Measurements from ENCODE around the gene CIITA. TPM values are rescaled to one million over a fixed set of nuclear protein-coding genes. Genes with fewer than 3 reads are reported as not detected.

CIITA gene
- total RNA-seq, 1 experiment from 2014 or later = not detected

- no peak overlapping the region for H2BK120ac ChIP-seq (ENCODE audit: low read depth, low read length, poor library complexity, severe bottlenecking)
- no peak overlapping the region for H2AK5ac ChIP-seq (ENCODE audit: insufficient read length, low read length)
- no peaks in the 10 kb centered on the region for H3K4me1 ChIP-seq (ENCODE audit: insufficient read depth, low read length)
- no peak overlapping the region for H4K8ac ChIP-seq (replicated peaks; ENCODE audit: insufficient read length, low read depth, low read length)
- H3K4ac ChIP-seq (ENCODE audit: low read depth, low read length) = no peak overlapping the region
- TF ChIP-seq, protein P1, sequence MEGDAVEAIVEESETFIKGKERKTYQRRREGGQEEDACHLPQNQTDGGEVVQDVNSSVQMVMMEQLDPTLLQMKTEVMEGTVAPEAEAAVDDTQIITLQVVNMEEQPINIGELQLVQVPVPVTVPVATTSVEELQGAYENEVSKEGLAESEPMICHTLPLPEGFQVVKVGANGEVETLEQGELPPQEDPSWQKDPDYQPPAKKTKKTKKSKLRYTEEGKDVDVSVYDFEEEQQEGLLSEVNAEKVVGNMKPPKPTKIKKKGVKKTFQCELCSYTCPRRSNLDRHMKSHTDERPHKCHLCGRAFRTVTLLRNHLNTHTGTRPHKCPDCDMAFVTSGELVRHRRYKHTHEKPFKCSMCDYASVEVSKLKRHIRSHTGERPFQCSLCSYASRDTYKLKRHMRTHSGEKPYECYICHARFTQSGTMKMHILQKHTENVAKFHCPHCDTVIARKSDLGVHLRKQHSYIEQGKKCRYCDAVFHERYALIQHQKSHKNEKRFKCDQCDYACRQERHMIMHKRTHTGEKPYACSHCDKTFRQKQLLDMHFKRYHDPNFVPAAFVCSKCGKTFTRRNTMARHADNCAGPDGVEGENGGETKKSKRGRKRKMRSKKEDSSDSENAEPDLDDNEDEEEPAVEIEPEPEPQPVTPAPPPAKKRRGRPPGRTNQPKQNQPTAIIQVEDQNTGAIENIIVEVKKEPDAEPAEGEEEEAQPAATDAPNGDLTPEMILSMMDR (conservative IDR thresholded peaks at IDR 0.05) = no peak
- Mint-ChIP-seq H3K9me3 (no peaks in the 10 kb centered on the region), H3K27me3 (ENCODE audit: low read depth) (no peaks in the 10 kb centered on the region), H3K36me3 (ENCODE audit: insufficient read depth in 1 of 3, low read depth in 3 of 3) (peaks cover 0 to 10% (median 9%) of the 10 kb centered on the region in 3 experiments; a peak in 4 of 7 replicates), H3K4me3 (no peak overlapping the region), H3K27ac (no peak overlapping the region; a peak in 1 of 7 replicates), H3K4me1 (peaks cover 5% of the 10 kb centered on the region in 2 experiments)
- H3K9me3 ChIP-seq (ENCODE audit: control insufficient read depth, low read depth, low read length) = no peaks in the 10 kb centered on the region
- no peak overlapping the region for H2BK15ac ChIP-seq (ENCODE audit: low read depth, low read length)
- WGBS (ENCODE audit: extremely low coverage, insufficient read length, low lambda C conversion rate) = no CpG with 5 or more reads among the region's 6 CpGs
- H2BK20ac ChIP-seq (ENCODE audit: low read depth, low read length, poor library complexity, severe bottlenecking) = no peak overlapping the region
- H3K79me2 ChIP-seq (ENCODE audit: insufficient read depth, low read length) = no peaks in the 10 kb centered on the region
- no peak overlapping the region for H3T11ph ChIP-seq (ENCODE audit: low read length)
- H3K27ac ChIP-seq (ENCODE audit: insufficient read length, low read depth, low read length) = no peak overlapping the region
- no peak for DNase-seq
- no peak overlapping the region for H3K4me2 ChIP-seq (ENCODE audit: insufficient read depth, insufficient read length, low read length)
- no peak overlapping the region for H2AFZ ChIP-seq (ENCODE audit: low read length)
- H4K20me1 ChIP-seq (ENCODE audit: control insufficient read depth, insufficient read depth, insufficient read length) = no peaks in the 10 kb centered on the region
- H3K14ac ChIP-seq (ENCODE audit: insufficient read depth, low read length) = no peak overlapping the region
- no peaks in the 10 kb centered on the region for H3K23me2 ChIP-seq (ENCODE audit: insufficient read length, low read depth, low read length, poor library complexity, severe bottlenecking)
- no peak overlapping the region for H4K5ac ChIP-seq (ENCODE audit: insufficient read length, low read depth, low read length)
- H3K27me3 ChIP-seq (ENCODE audit: insufficient read depth, low read length) = no peaks in the 10 kb centered on the region
- no peak overlapping the region for H2BK5ac ChIP-seq (ENCODE audit: insufficient read length, low read length)
- no peaks in the 10 kb centered on the region for H3K79me1 ChIP-seq (ENCODE audit: insufficient read depth, low read depth, low read length, poor library complexity, severe bottlenecking)
- H3K9ac ChIP-seq (ENCODE audit: extremely low read depth, insufficient read length, low read length) = no peak overlapping the region
- H4K91ac ChIP-seq (ENCODE audit: insufficient read length, low read depth, low read length) = no peak overlapping the region
- H3K56ac ChIP-seq (ENCODE audit: insufficient read length, low read depth, low read length) = no peak overlapping the region
- H3K23ac ChIP-seq (ENCODE audit: insufficient read length, low read depth, low read length) = no peak overlapping the region
- no peak overlapping the region for H3K18ac ChIP-seq (ENCODE audit: insufficient read length, low read depth, low read length)
- H2BK12ac ChIP-seq (ENCODE audit: insufficient read length, low read depth, low read length) = no peak overlapping the region
These were observed 88.5 kb downstream of the CIITA start for GRCh38 chr16:10965440-10966061.
